ENCODE results near the gene ZSCAN22. TPM values are rescaled to one million over a fixed set of nuclear protein-coding genes. Genes with fewer than 3 reads are reported as not detected.

The ZSCAN22 gene
- total and polyA plus RNA-seq, 2 of the 13 experiments (the other 11 are each of a cell fraction or from before 2014, with no cell fraction given), result 2.5 to 3.5 TPM

DNA sequence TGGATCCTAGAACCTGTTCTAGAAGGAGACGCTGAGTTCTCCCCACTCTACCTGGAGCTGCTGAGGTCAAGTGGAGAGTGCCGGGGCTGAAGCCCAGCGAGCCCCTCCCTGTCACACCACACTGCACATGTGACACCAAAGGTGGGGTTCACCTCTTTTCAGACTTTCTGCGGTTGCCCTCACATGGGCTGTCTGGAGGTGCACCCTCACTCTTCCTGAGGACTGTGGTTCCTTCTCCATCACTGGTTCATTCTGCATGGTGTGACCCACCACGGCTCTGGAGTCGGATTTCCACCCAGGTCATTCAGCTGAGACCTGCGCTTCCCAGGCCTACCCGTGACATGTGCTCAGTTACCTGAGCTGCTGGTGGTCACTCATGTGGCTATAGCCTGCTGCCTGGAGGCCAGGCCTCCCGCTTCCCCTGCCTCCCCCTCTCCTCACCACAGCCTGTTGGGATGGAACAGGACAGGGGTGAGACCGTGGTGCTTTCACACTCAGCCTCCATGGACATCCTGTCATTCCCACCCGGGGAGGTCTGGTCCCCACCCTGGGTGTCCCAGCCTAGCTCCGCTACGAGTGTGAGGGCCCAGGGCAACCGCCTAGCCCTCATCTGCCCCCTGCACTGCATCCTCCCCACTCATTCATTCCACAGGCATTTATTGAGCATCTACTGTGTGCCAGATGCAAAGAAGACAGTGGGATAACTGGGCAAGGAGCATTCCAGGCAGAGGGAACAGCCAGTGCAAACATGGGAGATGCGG lies 27.1 kb downstream of the ZSCAN22 start (continued):
- TF ChIP-seq, protein P1, sequence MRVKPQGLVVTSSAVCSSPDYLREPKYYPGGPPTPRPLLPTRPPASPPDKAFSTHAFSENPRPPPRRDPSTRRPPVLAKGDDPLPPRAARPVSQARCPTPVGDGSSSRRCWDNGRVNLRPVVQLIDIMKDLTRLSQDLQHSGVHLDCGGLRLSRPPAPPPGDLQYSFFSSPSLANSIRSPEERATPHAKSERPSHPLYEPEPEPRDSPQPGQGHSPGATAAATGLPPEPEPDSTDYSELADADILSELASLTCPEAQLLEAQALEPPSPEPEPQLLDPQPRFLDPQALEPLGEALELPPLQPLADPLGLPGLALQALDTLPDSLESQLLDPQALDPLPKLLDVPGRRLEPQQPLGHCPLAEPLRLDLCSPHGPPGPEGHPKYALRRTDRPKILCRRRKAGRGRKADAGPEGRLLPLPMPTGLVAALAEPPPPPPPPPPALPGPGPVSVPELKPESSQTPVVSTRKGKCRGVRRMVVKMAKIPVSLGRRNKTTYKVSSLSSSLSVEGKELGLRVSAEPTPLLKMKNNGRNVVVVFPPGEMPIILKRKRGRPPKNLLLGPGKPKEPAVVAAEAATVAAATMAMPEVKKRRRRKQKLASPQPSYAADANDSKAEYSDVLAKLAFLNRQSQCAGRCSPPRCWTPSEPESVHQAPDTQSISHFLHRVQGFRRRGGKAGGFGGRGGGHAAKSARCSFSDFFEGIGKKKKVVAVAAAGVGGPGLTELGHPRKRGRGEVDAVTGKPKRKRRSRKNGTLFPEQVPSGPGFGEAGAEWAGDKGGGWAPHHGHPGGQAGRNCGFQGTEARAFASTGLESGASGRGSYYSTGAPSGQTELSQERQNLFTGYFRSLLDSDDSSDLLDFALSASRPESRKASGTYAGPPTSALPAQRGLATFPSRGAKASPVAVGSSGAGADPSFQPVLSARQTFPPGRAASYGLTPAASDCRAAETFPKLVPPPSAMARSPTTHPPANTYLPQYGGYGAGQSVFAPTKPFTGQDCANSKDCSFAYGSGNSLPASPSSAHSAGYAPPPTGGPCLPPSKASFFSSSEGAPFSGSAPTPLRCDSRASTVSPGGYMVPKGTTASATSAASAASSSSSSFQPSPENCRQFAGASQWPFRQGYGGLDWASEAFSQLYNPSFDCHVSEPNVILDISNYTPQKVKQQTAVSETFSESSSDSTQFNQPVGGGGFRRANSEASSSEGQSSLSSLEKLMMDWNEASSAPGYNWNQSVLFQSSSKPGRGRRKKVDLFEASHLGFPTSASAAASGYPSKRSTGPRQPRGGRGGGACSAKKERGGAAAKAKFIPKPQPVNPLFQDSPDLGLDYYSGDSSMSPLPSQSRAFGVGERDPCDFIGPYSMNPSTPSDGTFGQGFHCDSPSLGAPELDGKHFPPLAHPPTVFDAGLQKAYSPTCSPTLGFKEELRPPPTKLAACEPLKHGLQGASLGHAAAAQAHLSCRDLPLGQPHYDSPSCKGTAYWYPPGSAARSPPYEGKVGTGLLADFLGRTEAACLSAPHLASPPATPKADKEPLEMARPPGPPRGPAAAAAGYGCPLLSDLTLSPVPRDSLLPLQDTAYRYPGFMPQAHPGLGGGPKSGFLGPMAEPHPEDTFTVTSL (CRISPR knock-in tag; IDR thresholded peaks at IDR 0.05; ENCODE audit: borderline replicate concordance), result no peak
- TF ChIP-seq ZFX (CRISPR knock-in tag; IDR thresholded peaks at IDR 0.05; ENCODE audit: low read depth) (no peak), ZNF136 (CRISPR knock-in tag; IDR thresholded peaks at IDR 0.05; ENCODE audit: low read depth) (no peak), ZNF678 (CRISPR knock-in tag; IDR thresholded peaks at IDR 0.05) (no peak), GABPB1 (CRISPR knock-in tag; IDR thresholded peaks at IDR 0.05) (no peak; the same call in 1 of the 2 replicates), CREBL2 (CRISPR knock-in tag; IDR thresholded peaks at IDR 0.05; ENCODE audit: borderline replicate concordance) (no peak), RERE (CRISPR knock-in tag; IDR thresholded peaks at IDR 0.05; ENCODE audit: low read depth) (no peak), ZFP36L1 (CRISPR knock-in tag; IDR thresholded peaks at IDR 0.05) (no peak)
- TF ChIP-seq, protein P2, sequence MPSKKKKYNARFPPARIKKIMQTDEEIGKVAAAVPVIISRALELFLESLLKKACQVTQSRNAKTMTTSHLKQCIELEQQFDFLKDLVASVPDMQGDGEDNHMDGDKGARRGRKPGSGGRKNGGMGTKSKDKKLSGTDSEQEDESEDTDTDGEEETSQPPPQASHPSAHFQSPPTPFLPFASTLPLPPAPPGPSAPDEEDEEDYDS (CRISPR knock-in tag; IDR thresholded peaks at IDR 0.05), result no peak
